ENCODE measurements around the gene AADAC.
A peak's percentile ranks its signal among the peaks of the same experiment; 100 is the strongest.
"Not testable (repeated sequence)": the region's sequence is repeated elsewhere in the genome, so short reads cannot be mapped to it uniquely, and the experiment has no call there.

The AADAC gene, protein sequence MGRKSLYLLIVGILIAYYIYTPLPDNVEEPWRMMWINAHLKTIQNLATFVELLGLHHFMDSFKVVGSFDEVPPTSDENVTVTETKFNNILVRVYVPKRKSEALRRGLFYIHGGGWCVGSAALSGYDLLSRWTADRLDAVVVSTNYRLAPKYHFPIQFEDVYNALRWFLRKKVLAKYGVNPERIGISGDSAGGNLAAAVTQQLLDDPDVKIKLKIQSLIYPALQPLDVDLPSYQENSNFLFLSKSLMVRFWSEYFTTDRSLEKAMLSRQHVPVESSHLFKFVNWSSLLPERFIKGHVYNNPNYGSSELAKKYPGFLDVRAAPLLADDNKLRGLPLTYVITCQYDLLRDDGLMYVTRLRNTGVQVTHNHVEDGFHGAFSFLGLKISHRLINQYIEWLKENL

DNA sequence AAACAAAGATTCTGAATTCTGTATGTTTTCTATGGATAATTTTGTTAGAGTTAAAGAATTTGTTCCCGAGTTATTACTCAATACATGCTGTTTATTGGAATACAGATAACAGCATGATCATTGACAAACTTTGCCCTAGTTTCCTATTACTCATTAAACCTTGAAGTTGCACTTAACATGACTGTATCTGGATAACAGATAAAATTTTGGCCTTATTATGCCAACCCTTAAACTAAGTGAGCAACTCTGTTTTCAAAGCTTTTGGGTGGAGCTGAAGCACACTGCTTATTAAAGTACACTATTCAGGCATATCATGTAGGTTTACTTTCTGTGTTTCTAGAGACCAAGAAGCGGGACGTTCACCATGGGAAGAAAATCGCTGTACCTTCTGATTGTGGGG lies at the start of gene AADAC:
Gene AADAC, plus strand, starts transcription at position 318 of the 400 bp plus-strand sequence. Its CDS starts 47 bp downstream, at position 365.
- DNase-seq: no peak

DNA sequence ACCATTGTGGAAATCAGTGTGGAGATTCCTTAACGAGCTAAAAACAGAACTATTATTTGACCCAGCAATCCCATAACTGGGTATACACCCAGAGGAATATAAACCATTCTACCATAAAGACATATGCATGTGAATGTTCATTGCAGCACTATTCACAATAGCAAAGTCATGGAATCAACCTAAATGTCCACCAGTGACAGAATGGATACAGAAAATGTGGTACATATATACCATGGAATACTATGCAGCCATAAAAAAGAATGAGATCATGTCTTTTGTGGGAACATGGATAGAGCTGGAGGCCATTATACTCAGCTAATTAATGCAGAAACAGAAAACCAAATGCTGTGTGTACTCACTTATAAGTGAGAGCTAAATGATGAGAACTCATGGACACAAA lies 49.2 kb upstream of the AADAC start:
- DNase-seq: not testable (repeated sequence)

GRCh38 chr3:151765685-151766084 lies 48.2 kb upstream of the AADAC start:
- peak in 1 of 3 donors; percentile 28 for DNase-seq

DNA sequence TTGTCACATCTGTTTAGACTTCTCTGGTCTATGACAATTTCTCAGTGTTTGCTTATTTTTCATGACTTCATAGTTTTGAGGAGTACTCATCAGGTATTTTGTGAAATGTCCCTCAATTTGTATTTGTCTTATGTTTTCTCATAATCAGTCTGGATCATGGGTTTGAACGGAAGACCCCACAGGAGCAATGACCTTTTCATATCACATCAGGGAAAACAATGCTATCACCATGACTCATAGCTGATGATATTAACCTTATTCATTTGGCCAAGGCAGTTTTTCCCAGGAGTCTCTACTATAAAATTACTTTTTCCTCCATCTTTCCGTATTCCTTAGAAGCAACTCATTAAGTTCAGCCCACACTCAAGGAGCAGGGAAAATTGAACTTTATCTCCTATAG lies 47.5 kb upstream of the AADAC start:
- DNase-seq: peak in 2 of 3 donors; percentile 8 to 26

- peak in 1 of 3 donors; percentile 11 for DNase-seq
Observed at GRCh38 chr3:151768393-151768930, 45.5 kb upstream of the AADAC start.

- DNase-seq: no peak
Observed at GRCh38 chr3:151769175-151769574, 44.7 kb upstream of the AADAC start.

- no peak for DNase-seq
Observed at GRCh38 chr3:151770956-151771355, 43.0 kb upstream of the AADAC start.

GRCh38 chr3:151772825-151773480 lies 41.0 kb upstream of the AADAC start:
- no peak for DNase-seq

DNA sequence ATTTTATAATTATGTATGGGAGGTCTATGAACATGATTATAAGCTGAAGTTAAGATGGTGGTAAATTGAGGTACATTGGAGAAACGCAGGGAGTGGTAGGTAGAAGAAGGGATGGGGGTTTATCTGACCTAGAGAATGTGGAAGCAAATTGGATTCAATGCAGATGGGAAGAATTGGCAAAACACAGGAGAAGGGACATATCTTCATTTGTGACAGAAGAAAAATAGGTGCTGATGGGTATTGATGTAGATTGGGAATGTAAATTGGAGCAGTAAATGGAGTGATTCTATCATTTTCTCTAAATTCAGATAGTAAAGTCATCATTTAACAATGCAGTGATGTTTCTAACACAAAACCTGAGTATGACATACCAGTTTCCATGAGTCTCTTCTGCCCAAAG lies 39.7 kb upstream of the AADAC start:
- no peak for DNase-seq

GRCh38 chr3:151774910-151775309 lies 39.0 kb upstream of the AADAC start:
- no peak for DNase-seq

GRCh38 chr3:151775314-151776258 lies 38.3 kb upstream of the AADAC start:
- no peak for DNase-seq

DNA sequence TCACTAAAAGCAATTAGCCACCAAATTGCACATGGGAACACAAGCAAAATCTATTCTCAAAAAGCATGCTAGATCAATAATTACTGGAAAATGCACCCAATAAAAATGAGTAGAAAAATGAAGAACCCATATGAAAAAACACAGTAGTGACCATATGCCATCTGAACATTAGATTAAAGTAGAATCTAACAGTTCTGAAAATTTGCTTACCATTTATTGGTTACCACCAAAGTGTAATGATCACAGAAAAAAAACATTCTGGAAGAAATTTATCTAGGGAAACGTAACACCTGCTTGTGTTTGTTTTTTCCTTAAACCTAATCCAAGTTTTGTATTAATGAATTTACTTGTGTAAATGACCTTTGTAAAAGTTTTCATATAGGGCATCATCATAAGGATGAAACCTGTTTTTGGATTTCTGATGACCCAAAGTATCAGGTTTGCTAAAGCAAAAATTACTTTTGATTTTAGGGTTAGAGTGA lies 37.6 kb upstream of the AADAC start:
- no peak for DNase-seq

- DNase-seq: no peak
Observed at GRCh38 chr3:151777880-151778279, 36.0 kb upstream of the AADAC start.

GRCh38 chr3:151787626-151788025 lies 26.3 kb upstream of the AADAC start:
- no peak for DNase-seq

- no peak for DNase-seq
Observed at GRCh38 chr3:151788401-151788800, 25.5 kb upstream of the AADAC start.

- no peak for DNase-seq
Observed at GRCh38 chr3:151789853-151790463, 24.0 kb upstream of the AADAC start.

DNA sequence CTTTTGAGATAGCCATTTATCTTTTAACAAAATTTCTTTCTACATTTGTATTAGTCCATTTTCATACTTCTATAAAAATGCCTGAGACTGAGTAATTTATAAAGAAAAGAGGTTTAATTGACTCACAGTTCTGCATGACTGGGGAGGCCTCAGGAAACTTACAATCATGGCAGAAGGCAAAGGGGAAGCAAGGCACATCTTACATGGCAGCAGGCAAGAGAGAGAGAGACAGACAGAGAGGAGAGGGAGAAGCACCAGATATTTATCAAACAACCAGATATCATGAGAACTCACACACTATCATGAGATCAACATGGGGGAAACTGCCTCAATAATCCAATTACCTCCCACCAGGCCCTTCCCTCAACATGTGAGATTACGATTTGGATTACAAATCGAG lies 23.2 kb upstream of the AADAC start:
- DNase-seq: not testable (repeated sequence)

DNA sequence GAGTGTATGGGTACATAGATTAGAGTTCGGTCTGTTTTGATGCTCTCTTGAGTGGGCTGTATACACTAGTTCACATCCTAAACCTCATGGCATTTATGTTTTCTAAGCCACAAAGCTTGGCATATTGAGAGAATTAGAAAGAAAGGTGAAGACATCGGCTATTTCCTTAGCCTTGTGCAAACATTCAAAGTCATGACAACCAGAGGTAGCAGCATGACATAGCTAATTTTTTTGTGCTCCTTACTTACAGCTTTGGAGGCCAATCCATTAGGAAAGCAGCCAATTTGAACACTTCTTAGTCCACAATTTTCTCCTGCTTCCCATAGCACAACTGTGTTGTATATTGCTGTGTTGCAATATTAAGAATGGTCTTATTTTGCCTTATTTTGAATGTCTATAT lies 21.5 kb upstream of the AADAC start:
- DNase-seq: no peak

GRCh38 chr3:151793636-151794035 lies 20.3 kb upstream of the AADAC start:
- no peak for DNase-seq

DNA sequence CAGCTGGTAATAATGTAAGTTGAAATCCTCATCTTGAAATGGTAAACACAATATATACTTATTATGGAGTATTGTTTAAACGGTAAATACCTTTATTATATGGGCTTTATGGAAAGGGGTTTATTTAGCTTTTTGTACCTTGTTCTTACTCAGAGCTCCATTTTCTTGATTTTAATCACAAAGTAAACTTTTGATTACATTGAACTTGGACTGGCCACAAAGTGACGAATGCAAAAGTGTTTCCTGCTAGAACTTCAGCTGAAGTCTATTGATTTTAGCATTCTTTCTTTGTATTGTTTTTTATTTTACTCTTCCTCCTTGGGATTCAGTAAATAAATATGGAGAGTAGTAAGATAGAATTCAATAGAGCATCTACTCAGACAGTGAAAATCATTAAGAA lies 19.8 kb upstream of the AADAC start:
- DNase-seq: no peak

GRCh38 chr3:151795276-151795675 lies 18.6 kb upstream of the AADAC start:
- DNase-seq: no peak

DNA sequence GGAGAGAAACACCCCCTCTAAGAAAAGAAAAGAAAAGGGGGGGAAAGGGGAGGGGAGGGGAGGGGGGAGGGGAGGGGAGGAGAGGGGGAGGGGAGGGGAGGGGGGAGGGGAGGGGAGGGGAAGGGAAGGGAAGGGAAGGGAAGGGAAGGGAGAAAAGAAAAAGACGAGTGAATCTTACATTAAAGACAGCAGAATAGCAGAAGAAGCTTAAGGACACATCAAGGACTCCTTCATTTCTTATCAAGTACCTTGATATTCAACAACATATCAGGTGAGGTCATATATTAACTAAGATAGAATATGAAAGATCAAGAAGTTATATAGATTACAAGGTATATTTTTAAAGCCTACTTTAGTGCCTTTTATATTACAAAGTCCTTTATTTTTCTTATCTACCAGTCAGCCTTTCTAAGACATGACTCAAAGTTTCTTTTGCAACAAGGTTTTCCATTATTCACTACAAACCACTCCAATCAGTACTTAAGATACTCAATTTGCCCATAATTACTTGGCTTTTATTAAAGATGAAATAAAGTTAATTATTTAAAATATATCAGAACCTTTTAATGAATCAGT lies 17.7 kb upstream of the AADAC start:
- no peak for DNase-seq

Measured in suppressor macrophage treated with lipopolysaccharide for 1 hour (primary cell).